ENCODE results near the gene TMEM87B. TPM values are rescaled to one million over a fixed set of nuclear protein-coding genes. Genes with fewer than 3 reads are reported as not detected.

The TMEM87B gene
- total RNA-seq, 1 donor from 2014 or later: 5.7 TPM

- intact Hi-C loops (cut with micrococcal nuclease): no loop called here
- no peak for DNase-seq
- Histone ChIP-seq H3K4me3 (no peak overlapping the region), H3K9me3 (replicated peaks) (no peaks in the 10 kb centered on the region), H3K27me3 (ENCODE audit: low read depth) (peaks cover 6% of the 10 kb centered on the region), H3K36me3 (no peaks in the 10 kb centered on the region), H3K4me1 (peaks cover 6% of the 10 kb centered on the region), H3K27ac (replicated peaks) (no peak overlapping the region)
- TF ChIP-seq CTCF (IDR thresholded peaks at IDR 0.05; ENCODE audit: borderline replicate concordance): no peak
These were observed 89.9 kb downstream of the TMEM87B start for GRCh38 chr2:112144966-112145365.

DNA sequence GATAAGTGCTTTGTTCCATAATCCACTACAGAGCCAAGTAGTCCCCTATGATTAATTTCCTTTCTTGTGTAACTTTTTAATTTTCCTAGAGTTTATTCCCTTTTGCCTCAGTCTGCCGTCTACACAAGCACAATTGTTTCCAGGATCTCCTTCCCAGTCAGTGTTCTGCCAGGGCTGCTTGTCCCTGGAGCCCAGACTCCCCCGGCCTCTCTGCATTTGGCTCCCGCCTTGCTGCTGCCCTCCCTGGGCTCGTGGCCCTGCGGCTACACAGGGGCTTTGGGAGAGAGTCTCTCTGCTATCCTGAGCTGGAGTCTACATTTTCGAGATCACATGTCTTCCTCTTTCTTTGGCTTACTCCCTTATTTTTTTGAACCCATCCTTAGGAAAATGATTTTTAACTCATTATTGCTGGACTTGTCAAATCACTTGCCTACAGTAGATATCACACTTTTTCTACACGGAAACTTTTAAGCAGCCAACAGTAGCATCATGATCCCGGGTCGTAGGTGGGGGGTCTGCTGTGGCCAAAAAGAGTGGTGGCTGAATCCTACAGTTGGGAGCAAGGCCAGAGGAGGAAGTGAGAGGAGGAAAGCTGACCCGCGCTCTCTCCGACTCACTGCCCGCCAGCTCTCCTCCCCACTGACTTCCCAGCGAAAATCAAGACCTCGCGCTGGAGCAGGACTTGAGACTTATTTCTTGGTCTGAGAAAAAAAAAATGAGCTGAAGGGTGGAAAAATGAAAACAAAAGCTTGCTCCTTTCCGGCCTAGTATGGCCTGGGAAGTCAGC, 92.5 kb downstream of the TMEM87B start:
- peak; percentile 32 for DNase-seq
- peaks cover 8% of the 10 kb centered on the region for H3K4me1 ChIP-seq
- TF ChIP-seq CTCF (IDR thresholded peaks at IDR 0.05; ENCODE audit: borderline replicate concordance): no peak
- intact Hi-C loops (cut with micrococcal nuclease): no loop called here
- no peak overlapping the region for H3K4me3 ChIP-seq
- H3K9me3 ChIP-seq (replicated peaks): no peaks in the 10 kb centered on the region
- peak overlapping the region; percentile 70 for H3K27ac ChIP-seq (replicated peaks)
- no peaks in the 10 kb centered on the region for H3K27me3 ChIP-seq (ENCODE audit: low read depth)
- H3K36me3 ChIP-seq: no peaks in the 10 kb centered on the region

DNA sequence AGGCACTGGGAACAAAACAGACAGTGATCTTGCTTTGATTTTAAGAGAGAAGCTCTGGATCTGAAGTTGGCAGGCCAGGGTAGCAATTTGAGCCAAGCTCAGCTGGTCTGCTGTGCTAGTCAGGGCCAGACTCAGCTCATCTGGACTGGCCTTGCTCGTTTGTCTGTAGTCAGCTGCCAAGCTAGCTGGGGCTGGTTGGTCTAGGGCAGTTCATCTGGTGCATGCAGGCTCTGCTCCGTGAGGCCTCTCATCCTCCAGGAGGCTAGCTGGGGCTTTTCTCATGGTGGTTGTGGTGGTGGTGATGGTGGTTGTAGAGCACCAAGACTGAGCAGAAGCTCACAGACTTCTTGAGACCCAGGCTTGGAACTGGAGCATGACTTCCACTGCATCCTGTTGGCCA, 93.4 kb downstream of the TMEM87B start:
- Histone ChIP-seq H3K27ac (replicated peaks) (peak overlapping the region; percentile 70), H3K9me3 (replicated peaks) (no peaks in the 10 kb centered on the region), H3K4me3 (no peak overlapping the region), H3K36me3 (no peaks in the 10 kb centered on the region), H3K4me1 (peaks cover 8% of the 10 kb centered on the region), H3K27me3 (ENCODE audit: low read depth) (no peaks in the 10 kb centered on the region)
- DNase-seq: no peak
- intact Hi-C loops (cut with micrococcal nuclease): no loop called here
- TF ChIP-seq CTCF (IDR thresholded peaks at IDR 0.05; ENCODE audit: borderline replicate concordance): no peak

DNA sequence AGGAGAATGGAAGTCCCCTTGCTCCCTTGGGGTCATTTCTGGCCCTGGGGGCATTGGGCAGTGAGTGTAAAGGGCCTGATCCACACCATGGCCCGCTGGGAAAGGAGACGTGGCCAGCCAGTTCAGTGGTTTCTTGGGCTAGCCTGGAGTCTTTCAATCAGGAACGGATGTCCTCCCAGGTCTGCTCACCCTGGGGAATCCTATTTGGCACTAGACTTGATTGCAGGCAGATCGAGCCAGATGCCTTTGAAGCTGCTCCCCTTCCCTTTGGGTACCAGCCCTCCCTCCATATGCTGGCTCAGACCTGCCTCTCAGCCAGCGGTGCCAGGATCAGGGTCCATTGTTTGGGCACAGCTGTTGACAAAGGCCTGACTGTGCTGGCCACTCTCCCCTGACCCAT, 94.1 kb downstream of the TMEM87B start:
- no peak for DNase-seq
- TF ChIP-seq CTCF (IDR thresholded peaks at IDR 0.05; ENCODE audit: borderline replicate concordance): no peak
- Histone ChIP-seq H3K9me3 (replicated peaks) (no peaks in the 10 kb centered on the region), H3K4me3 (no peak overlapping the region), H3K27me3 (ENCODE audit: low read depth) (no peaks in the 10 kb centered on the region), H3K4me1 (peaks cover 8% of the 10 kb centered on the region), H3K36me3 (no peaks in the 10 kb centered on the region), H3K27ac (replicated peaks) (peak overlapping the region; percentile 66)
- intact Hi-C loops (cut with micrococcal nuclease): no loop called here

GRCh38 chr2:112149866-112150435, 94.9 kb downstream of the TMEM87B start:
- H3K4me3 ChIP-seq: no peak overlapping the region
- H3K27ac ChIP-seq (replicated peaks): peak overlapping the region; percentile 66
- H3K36me3 ChIP-seq: no peaks in the 10 kb centered on the region
- H3K27me3 ChIP-seq (ENCODE audit: low read depth): no peaks in the 10 kb centered on the region
- no peak for TF ChIP-seq CTCF (IDR thresholded peaks at IDR 0.05; ENCODE audit: borderline replicate concordance)
- no peaks in the 10 kb centered on the region for H3K9me3 ChIP-seq (replicated peaks)
- H3K4me1 ChIP-seq: peaks cover 8% of the 10 kb centered on the region
- intact Hi-C loops (cut with micrococcal nuclease): no loop called here
- DNase-seq: no peak
